ENCODE data around the gene NADSYN1.

The NADSYN1 gene

DNA sequence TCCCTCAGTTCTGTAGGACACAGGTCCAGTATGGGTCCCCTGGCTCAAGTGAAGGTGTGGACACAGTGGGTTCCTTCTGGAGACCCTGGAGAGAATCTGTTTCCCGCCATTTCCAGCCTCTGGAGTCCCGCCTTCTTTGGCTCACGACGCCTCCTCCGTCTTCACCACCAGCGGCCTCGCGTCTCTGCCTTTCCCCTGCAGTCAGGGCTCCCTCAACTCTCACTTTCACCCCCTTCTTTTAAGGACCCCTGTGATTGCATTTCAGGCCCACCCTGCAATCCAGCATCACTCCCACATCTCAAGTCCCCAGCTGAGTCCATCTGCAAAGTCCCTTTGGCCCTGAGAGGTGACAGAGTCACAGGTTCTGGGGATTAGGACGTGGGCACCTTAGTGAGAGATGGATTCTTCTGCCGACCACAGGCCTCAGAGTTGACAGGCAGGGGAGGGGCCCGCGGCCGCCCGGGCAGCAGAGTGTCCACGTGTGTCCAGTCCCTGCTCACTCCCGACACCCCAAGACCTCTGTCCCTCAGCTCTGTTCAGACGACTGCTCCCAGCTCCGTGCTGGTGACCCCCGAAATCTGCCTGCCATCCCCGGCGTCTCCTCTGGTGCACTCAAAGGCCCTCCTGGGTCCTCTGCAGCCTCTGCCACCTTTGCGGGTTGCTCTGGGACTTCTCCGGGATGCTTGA is 37.2 kb downstream of the NADSYN1 start:
- DNase-seq (ENCODE audit: low read depth in 2 of 2, low spot score in 1 of 2): no peak

DNA sequence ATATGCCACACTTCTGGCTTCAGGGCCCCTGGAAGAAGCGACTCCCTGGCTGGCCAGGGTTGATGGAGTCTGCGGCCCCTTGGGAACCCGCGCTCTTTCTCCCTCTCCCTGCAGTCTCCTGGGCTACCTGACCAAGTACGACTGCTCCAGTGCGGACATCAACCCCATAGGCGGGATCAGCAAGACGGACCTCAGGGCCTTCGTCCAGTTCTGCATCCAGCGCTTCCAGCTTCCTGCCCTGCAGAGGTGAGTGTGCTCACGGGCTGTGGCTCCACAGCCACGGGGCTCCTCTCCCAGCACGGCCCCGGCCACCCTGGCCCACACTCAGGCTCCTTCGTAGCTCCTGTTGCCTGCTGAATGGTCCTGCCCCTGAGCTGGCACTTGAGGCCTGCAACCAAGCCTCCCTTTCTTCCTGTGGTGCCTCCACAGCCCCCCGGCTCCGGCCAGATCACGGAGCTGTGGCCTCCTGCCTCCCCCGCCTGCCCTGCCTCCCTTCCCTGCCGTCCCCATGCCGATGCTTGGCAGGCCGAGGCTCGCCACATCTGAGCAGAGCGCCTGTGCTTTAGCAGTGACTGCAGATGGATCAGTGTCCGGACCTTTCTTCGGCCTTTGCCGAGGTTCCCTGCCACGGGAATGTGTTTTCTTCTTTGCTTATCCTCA is 37.9 kb downstream of the NADSYN1 start:
- DNase-seq (ENCODE audit: low read depth in 2 of 2, low spot score in 1 of 2): no peak

DNA sequence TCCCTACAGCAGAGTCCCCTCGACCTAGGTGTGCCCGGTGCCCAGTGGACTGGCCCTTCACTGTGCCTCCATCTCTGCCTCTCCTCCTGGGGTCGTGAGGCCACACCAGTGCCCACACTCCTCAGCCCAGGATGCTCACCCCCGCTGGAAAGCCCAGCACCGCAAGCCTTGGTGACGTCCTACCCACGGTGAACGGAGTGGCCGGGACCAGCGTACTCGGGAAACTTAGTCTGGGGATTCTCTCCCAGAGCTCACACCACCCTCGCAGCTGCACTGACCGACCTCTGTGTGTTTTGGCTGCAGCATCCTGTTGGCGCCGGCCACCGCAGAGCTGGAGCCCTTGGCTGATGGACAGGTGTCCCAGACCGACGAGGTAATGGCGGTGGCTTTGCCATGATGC is 38.5 kb downstream of the NADSYN1 start:
- no peak for DNase-seq (ENCODE audit: low read depth in 2 of 2, low spot score in 1 of 2)

DNA sequence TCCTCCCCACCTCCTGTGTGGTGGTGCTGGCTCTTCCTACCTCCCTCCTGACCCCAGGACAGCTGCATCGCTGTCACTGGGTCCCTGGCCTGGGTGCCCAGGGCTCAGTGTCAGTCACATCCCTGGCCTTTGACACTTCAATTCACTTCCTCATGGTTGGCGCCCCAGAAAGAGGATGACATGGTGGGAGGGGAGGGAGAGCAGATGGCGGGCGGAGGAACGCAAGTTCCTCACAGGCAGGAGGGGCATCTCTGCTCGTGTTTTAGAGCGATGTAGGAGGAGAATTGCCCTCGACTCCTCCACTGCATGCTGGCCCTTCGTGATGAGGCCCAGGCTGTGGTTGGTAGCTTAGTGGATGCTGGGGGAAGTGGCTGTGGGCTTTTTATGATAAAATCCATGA is 38.9 kb downstream of the NADSYN1 start:
- no peak for DNase-seq (ENCODE audit: low read depth in 2 of 2, low spot score in 1 of 2)

DNA sequence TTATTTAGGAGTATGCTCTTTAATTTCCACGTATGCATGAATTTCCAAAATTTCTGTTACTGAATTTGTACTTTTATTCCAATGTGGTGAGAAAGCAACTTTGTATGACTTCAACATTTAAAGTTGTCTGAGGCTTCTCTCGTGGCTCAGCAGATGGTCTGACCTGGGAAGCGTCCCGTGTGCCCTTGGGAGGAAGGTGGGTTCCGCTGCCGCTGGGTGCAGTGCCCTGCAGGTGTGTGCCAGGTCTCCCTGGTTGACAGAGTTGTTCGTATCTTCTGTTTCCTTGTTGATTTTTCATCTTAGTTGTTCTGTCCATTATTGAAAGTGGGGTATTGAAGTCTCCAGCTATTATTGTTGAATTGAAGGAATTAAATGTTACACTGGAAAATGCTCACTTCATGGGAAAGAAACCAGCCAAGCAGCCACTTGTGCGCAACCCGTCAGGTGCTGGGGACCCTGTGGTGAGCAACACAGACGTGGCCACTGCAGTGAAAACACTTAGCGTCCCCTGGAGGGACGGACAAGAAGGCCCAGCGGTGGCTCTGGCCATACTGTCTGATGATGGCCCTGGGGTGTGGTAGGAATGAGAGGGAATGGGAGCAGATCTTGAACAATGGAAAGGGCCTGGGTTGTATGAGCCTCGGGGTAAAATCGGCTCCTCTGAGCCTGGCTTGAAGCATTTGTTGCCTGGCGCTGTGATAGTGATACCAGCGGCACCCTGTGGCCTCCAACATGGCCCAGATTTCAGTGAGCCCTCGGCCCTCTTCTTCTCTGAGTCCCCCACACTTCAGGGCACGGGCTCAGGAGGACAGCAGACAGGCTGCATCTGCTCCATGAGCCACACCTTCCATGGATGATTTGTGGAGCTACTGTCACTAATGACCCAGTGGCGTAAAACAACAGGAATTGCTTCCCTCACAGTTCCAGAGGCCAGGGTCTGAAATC is 42.6 kb downstream of the NADSYN1 start:
- no peak for DNase-seq (ENCODE audit: low read depth in 2 of 2, low spot score in 1 of 2)

DNA sequence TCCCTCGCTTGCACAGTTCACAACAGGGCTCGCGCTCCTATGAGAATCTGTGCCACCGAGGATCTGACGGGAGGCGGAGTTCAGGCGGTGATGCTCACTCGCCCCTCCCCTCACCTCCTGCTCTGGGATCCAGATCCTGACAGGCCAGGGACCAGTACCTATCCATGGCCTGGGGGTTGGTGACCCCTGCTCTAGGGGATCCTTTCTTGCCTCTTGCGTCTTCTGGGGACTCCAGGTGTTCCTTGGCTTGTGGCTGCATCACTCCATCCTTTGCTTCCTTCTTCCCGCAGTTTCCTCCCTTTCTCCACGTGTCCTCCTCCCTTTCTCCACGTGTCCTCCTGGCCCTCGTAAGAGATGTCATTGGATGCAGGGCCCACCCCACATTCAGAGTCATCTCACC is 43.4 kb downstream of the NADSYN1 start:
- DNase-seq (ENCODE audit: low read depth in 2 of 2, low spot score in 1 of 2): no peak

DNA sequence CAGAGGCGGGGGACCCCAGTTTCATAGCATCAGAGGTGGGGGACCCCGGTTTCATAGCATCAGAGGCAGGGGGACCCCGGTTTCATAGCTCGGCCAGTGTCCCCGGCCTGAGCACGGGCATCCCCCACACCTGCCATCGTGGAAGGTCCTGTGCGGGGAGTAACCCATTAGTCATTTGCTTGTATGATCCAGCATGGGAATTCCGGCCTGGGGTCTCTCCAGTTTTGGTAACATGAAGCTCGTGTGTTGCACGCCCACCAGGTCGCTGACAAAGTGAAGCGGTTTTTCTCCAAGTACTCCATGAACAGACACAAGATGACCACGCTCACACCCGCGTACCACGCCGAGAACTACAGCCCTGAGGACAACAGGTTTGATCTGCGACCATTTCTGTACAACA is 45.1 kb downstream of the NADSYN1 start:
- no peak for DNase-seq (ENCODE audit: low read depth in 2 of 2, low spot score in 1 of 2)

DNA sequence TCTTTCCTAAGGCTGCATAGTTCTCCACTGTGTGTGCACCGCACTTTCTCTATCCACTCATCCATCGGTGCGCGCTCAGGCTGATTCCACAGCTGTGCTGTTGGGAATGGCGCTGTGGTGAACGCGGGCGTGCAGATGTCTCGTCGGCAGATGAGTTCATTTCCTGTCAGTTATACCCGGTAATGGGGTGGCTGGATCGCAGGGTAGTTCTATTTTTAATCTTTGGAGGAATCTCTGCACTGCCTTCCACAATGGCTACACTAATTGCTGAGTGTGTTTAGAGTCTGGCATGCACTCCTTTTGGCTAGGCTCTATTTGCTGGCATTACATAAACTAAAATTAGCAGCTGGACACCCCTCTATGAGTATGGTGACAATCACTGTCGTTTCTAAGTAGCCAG is 46.1 kb downstream of the NADSYN1 start:
- no peak for DNase-seq (ENCODE audit: low read depth in 2 of 2, low spot score in 1 of 2)

DNA sequence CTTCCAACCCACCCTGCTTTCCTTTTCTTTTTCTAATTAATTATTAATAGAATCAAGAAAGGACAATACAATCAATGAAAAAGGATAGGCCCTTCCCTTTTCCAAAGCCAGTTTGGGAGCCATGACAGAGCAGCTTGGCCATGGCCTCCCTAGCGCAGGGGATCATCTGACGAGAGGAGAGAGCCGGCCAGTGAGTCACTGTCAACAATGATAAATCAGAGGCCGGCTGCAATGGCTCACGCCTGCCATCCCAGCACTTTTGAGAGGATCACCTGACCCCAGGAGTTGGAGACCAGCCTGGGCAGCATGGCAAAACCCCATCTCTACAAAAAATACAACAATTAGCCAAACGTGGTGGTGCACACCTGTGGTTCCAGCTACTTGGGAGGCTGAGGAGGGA is 46.5 kb downstream of the NADSYN1 start:
- no peak for DNase-seq (ENCODE audit: low read depth in 2 of 2, low spot score in 1 of 2)

DNA sequence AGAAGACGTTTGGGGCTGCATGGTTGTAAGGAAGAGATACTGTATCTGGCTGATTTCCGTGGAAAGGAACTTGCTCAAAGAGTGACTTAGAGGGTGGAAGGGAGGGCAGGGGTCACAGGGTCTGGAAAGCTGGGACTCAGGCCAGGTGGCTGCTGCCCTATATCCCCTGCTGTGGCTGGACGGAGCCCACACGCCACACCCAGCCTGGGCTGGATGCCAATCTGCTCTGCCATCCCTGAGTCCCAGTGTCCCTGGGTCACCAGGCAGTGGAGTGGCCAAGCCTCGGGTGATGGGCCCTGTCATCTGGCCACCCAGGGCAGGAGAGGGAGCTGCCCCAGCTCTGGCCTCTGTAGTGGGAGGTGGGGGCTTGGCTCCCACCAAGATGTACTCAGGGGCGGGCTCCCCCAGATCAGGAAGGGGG is 47.6 kb downstream of the NADSYN1 start:
- no peak for DNase-seq (ENCODE audit: low read depth in 2 of 2, low spot score in 1 of 2)

DNA sequence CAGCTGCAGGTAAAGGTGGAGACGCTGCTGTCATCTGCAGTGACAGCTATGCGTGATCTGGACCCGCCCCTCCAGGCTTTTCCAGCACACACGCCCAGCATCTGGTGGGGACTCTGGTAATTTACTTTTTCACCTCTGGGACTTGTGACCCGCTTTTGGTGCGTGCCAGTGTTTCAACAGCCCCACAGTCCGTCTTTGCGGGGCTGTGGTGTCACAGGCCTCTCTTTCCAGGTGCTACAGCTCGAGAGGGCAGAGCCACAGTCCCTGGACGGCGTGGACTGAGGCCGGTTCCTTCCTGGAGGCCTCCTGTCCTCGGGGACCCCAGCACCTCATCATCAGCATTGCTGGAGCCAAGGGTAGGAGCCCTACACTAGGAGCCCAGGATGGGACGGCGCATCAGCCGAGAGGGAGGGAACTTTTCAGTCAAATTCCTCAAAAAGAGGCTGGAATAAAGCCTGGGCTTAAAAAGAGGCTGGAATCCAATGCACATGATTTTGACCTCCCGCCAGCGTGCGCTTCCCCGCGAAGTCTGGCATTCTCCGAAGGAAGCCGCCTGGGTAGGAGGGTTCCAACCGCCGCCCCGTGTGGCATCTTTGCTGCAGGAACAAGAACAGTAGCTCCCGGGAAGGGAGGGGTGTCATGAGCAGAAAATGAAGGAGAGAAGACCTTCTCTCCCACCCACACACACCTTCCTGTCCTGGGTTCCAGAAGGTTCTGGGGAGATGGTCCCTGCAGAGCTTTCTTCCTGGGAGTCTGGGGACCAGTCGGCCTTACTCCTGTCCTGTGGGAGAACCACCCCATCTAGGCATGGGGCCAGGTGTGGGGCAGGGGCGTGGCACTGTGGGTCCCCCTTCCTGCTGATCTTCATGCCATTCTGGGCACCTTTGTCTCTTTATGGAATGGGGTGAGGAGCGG is 48.3 kb downstream of the NADSYN1 start:
- no peak for DNase-seq (ENCODE audit: low read depth in 2 of 2, low spot score in 1 of 2)

DNA sequence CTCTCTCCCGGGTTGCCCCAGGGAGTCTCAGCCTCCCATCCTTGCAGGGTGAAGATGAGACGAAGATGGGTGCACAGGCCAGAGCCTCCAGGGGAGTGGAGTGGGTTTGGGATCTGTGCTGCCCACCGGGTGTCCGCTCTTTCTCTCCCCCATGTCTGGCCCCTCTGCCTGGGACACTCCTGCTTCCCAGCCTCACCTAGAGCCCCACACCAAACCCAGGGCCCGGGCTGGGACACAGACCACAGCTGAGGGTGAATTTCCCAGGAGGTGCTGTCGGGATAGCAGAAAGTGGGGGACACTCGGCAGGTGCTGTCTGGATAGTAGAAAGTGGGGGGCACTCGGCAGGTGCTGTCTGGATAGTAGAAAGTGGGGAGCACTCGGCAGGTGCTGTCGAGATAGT is 49.0 kb downstream of the NADSYN1 start:
- no peak for DNase-seq (ENCODE audit: low read depth in 2 of 2, low spot score in 1 of 2)

DNA sequence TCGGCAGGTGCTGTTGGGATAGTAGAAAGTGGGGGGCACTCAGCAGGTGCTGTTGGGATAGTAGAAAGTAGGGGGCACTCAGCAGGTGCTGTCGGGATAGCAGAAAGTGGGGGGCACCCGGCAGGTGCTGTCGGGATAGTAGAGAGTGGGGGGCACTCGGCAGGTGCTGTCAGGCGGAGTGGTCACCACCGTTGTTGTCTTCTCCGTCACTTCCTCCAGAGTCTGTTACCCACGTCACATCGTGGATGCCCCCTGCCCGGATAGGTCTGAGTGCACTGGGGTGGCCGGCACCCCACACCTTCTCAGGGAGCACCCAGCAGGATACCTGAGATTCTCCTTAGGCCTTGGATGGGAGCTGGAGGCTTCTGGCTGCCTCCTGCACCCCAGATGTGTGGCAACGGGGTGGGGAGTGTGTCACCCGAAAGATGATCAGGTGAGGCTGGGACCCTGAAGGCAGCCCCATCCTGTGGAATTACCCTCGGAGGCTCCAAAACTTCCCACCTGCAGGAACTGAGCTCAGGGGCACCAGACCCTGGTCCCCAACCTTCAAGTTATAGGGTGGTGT is 50.0 kb downstream of the NADSYN1 start:
- DNase-seq (ENCODE audit: low read depth in 2 of 2, low spot score in 1 of 2): no peak

DNA sequence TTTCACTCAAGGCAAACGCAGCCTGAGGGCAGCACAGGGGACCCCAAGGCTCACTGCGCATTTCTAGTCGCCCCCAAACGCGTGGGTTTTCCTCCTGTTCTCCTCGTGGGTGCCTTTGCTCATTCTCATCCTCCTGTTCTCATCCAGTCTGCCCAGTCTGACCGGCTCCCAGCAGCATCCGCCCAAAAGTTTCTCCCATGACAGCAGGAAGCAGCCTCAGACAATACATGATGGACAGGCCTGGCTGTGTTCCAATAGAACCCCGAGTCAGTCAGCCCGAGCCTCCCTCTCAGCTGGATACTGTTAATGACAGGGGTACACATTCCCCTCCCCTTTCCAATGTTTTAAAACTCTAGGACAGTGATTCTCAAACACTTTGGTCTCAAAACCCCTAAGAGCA is 51.5 kb downstream of the NADSYN1 start:
- DNase-seq (ENCODE audit: low read depth in 2 of 2, low spot score in 1 of 2): no peak

DNA sequence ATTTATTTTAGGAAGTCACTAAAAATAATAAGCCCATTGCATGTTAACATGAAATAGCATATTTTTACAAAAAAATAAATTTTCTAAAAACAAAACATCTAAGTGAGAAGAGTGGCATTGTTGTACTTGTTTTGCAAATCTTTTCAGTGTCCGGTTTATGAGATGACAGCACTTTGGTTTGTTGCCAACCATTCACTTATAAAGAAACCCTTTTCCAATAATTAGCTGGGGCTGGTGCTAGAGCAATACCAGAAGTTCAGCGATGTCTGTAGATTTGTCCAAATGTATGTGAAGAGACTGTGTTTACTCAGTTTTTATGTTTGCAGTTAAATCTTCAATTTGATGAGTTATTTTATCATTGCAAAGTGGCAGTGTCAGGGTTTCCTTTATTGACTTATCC is 52.0 kb downstream of the NADSYN1 start:
- DNase-seq (ENCODE audit: low read depth in 2 of 2, low spot score in 1 of 2): no peak

DNA sequence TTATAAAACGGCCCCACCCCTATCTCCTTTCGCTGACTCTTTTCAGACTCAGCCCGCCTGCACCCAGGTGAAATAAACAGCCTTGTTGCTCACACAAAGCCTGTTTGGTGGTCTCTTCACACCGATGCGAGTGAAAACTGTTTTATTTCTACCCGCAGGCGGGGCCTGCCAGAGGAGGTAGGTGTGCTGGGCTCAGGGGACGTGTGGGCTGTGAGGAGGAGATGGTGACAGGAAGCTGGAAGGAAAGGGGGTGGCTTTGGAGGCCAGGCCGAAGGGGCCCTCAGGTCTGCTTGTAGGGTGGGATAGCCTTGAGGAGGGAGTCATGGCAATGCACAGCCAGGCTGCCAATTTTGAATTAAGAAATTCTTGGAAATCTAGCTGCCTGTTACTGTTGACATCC is 52.8 kb downstream of the NADSYN1 start:
- DNase-seq (ENCODE audit: low read depth in 2 of 2, low spot score in 1 of 2): no peak

DNA sequence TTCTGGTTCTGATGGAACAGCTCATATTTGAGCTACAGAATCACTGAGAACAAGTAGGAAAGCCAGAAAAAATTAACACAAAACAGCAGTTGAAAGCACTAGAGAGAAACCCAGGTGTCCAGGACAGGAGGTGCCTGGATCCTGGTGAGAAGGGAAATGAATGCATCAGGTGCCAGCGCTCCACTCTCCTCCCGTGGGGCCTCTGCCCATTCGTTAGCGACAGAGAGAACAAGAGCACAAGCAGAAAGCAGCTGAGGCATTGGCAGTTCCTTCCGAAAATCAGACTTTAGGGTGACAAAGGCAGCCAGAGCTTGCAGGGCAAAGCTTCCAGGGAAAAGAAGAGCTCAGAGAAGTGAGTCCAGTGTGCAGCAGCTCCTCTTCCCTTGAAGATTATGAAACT is 54.1 kb downstream of the NADSYN1 start:
- DNase-seq (ENCODE audit: low read depth in 2 of 2, low spot score in 1 of 2): no peak

DNA sequence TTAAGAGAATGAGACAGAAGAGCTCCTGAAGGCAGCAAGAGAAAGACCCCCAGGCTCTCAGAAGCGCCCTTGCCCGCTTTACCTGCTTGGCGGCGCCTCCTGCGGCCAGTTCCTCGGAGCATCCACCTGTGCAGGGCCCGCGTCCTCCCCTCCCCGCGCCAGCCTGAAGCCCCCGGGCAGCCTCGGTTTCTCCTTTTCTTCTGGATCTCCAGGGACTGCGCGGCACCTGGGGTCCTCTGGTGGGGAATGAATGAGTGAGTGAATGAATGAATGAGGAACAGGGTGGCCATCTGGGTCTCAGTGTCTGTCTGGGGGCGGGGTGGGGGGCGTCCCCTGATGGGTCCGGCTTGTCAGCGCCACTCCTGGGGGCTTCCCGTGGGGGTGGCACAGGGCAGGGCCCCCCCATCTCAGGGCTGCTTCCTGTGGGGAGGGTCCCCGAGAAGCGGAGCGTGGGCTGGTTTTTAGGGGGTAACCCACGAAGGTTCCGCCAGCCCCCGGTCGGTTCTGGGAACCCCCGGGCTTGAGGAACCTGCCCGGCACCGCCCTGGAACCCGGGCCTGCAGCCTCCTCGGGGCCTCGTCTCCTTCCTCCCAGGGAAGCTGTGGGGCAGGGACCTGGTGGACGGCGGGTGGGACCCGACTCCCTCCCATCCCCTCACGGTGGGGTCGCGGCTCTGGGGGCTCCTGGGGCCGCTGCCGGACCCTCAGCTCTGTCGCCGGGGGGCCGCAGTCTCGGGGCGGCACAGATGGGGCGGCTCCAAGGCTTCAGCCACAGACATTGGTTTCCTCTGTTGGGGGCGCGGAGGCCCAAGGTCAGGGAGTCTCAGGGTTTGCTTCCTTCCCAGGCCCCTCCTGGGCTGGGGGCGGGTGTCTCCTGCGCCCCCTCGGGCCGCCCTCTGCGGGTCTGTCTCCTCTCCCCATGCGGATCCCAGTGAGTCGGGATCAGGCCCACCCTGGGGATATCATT is 65.8 kb downstream of the NADSYN1 start:
- DNase-seq (ENCODE audit: low read depth in 2 of 2, low spot score in 1 of 2): no peak

DNA sequence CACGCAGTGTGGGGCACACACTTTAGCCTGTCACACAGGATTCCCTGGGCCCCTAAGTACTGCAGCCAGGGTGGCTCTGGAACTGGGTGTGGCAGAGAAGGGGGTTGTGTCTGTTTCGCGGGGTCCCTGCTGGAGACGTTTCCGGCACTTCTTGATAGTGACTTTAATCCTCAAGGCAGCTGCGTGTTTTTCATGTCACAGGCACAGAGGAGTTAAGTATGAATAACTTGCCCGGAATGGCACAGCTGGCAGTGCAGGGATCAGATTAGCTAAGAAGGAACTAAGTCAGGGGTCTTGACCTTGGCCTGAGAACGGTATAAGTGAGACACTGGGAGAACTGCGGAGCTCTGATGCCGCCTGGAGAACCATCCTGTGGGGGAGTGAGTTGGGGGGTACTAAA is 66.5 kb downstream of the NADSYN1 start:
- no peak for DNase-seq (ENCODE audit: low read depth in 2 of 2, low spot score in 1 of 2)
